Sigmoid colon (tissue), 7 donors: ENCODE data around the gene NUB1. TPM values are rescaled to one million over a fixed set of nuclear protein-coding genes. Genes with fewer than 3 reads are reported as not detected.

Experiments used
- DNase-seq: peaks from one replicate; pipeline ENCODE4 v3.0.0-alpha.2; 2019
- H3K27ac ChIP-seq, 4 donors: fragments of 200-600 bp; sonication (generic); one replicate each; pipeline ENCODE4 v1.5.1; 2016 to 2019; ENCODE audit warnings: mild to moderate bottlenecking in 1 of 4
- H3K27me3 ChIP-seq, 3 donors: fragments of 200-600 bp; sonication (generic); one replicate each; pipeline ENCODE4 v1.5.1; 2019; ENCODE audit warnings: mild to moderate bottlenecking in 1 of 3
- H3K36me3 ChIP-seq, 4 donors: fragments of 200-600 bp; sonication (generic); one replicate each; pipeline ENCODE4 v1.5.1; 2016 to 2019
- H3K4me1 ChIP-seq, 4 donors: fragments of 200-600 bp; sonication (generic); one replicate each; pipeline ENCODE4 v1.5.1; 2017 to 2019
- H3K4me3 ChIP-seq, 4 donors: fragments of 200-600 bp; sonication (generic); one replicate each; pipeline ENCODE4 v1.5.1; 2017 to 2019; ENCODE audit warnings: mild to moderate bottlenecking in 2 of 4, moderate library complexity in 1 of 4
- H3K9me3 ChIP-seq, 4 donors: fragments of 200-600 bp in 3 of 4; sonication (generic) in 3 of 4; one replicate each; pipeline versions ENCODE4 v1.5.1 to v1.6.1; 2013 to 2019
- EP300 ChIP-seq, 4 donors: sonication (generic); formaldehyde crosslinking; IDR thresholded peaks; one replicate each; pipeline ENCODE4 v1.6.1; 2017; ENCODE audit warnings: antibody characterized with exemption in 4 of 4
- POLR2A ChIP-seq, 2 donors: fragments of 450-650 bp; IDR thresholded peaks; one replicate each; pipeline ENCODE4 v1.6.1; 2016; ENCODE audit warnings: antibody characterized with exemption in 2 of 2, mild to moderate bottlenecking in 2 of 2, moderate library complexity in 2 of 2
- POLR2AphosphoS5 ChIP-seq, 4 donors: sonication (generic); formaldehyde crosslinking; IDR thresholded peaks; one replicate each; pipeline ENCODE4 v1.6.1; 2017; ENCODE audit warnings: antibody characterized with exemption in 4 of 4
- WGBS, 2 donors: extraction: QIAGEN DNeasy Blood & Tissue Kit; methylation state at CpG; one replicate each; pipeline ENCODE4 v1.1.7; 2013; 5-methylcytosine and 5-hydroxymethylcytosine counted together
- intact Hi-C: fragments of 100-400 bp; cut with DNase I; formaldehyde crosslinking; loops from one replicate; pipeline ENCODE4 v1.15.1; 2023
- polyA plus RNA-seq, 3 donors: library from polyadenylated mRNA; stranded (reverse); fragments of 200-250 nt; gene quantifications; one replicate each; pipeline ENCODE4 v1.2.3, GENCODE V29; 2013
- total RNA-seq, 4 donors: library from RNA; depleted of rRNA; stranded (reverse); fragments of >200 nt; gene quantifications; one replicate each; pipeline ENCODE4 v1.1.0, GENCODE V29; 2016
- TF ChIP-seq, protein P1 (sequence below), 4 experiments: fragments of 450-650 bp in 3 of 4; fragments of 200-600 bp in 1 of 4; IDR thresholded peaks; one replicate each; pipeline ENCODE4 v1.5.1; 2016 to 2019; ENCODE audit warnings: antibody characterized with exemption in 4 of 4, mild to moderate bottlenecking in 3 of 4, moderate library complexity in 2 of 4
- donor health status: healthy with polysubstance abuse.
- donor health status: Bipolar disorder and iron deficiency.
- donor health status: healthy.

NUB1 gene
- total and polyA plus RNA-seq, 7 donors = 36.6 to 73.8 (median 50.1) TPM

DNA sequence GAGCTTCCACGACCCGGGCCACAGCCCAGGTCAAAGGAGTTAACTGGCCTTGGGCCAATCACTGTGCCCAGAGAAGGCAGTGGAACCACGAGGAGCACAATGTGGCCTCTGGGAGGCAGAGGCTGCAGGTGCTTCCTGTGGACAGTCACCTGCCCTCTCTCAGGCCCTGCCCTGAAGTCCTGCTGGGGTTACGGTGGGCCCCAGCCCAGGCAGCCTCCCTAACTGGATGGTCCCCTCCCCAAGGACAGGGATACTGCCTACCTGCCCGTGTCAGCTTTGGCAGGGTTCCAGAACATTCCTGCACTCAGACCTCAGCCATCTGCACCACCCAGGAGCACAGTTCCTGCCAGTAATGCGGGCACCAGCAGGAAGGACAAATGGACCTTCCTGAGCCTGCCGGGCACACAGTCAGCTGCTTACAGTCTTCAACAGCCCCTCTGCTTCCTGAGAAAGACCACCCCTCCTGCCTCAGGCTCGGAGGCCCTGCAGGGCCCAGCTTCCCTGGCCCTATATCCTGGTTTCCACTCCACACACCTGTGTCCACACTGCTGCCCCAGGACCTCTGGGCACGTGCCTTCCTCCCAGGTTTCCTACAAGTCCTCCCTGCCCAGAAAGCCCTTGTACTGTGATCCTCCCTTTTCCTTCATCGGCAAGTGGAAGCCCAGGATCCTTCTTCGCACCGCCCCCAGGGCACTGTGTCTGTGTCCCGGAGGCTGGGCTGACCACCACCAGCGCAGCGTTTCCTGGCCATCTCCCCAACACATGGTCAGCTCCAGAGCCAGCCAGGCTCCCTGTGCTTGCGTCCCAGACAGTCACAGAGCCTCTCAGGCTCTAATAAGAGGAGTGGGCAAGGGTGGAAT, 44.9 kb downstream of the NUB1 start:
- Histone ChIP-seq H3K27ac (no peak overlapping the region), H3K9me3 (no peaks in the 10 kb centered on the region), H3K4me3 (no peak overlapping the region), H3K36me3 (no peaks in the 10 kb centered on the region), H3K27me3 (peaks cover 11 to 25% (median 13%) of the 10 kb centered on the region in 3 donors), H3K4me1 (peaks cover 0 to 12% (median 8%) of the 10 kb centered on the region in 4 donors)
- no peak for DNase-seq
- WGBS, 2 donors = 52 to 74% methylated on average over 16 of the region's 16 CpGs
- intact Hi-C loops = no loop called here
- TF ChIP-seq POLR2AphosphoS5 (IDR thresholded peaks at IDR 0.05) (no peak), POLR2A (IDR thresholded peaks at IDR 0.05) (no peak), EP300 (IDR thresholded peaks at IDR 0.05) (no peak)
- TF ChIP-seq, protein P1, sequence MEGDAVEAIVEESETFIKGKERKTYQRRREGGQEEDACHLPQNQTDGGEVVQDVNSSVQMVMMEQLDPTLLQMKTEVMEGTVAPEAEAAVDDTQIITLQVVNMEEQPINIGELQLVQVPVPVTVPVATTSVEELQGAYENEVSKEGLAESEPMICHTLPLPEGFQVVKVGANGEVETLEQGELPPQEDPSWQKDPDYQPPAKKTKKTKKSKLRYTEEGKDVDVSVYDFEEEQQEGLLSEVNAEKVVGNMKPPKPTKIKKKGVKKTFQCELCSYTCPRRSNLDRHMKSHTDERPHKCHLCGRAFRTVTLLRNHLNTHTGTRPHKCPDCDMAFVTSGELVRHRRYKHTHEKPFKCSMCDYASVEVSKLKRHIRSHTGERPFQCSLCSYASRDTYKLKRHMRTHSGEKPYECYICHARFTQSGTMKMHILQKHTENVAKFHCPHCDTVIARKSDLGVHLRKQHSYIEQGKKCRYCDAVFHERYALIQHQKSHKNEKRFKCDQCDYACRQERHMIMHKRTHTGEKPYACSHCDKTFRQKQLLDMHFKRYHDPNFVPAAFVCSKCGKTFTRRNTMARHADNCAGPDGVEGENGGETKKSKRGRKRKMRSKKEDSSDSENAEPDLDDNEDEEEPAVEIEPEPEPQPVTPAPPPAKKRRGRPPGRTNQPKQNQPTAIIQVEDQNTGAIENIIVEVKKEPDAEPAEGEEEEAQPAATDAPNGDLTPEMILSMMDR (IDR thresholded peaks at IDR 0.05) = no peak

DNA sequence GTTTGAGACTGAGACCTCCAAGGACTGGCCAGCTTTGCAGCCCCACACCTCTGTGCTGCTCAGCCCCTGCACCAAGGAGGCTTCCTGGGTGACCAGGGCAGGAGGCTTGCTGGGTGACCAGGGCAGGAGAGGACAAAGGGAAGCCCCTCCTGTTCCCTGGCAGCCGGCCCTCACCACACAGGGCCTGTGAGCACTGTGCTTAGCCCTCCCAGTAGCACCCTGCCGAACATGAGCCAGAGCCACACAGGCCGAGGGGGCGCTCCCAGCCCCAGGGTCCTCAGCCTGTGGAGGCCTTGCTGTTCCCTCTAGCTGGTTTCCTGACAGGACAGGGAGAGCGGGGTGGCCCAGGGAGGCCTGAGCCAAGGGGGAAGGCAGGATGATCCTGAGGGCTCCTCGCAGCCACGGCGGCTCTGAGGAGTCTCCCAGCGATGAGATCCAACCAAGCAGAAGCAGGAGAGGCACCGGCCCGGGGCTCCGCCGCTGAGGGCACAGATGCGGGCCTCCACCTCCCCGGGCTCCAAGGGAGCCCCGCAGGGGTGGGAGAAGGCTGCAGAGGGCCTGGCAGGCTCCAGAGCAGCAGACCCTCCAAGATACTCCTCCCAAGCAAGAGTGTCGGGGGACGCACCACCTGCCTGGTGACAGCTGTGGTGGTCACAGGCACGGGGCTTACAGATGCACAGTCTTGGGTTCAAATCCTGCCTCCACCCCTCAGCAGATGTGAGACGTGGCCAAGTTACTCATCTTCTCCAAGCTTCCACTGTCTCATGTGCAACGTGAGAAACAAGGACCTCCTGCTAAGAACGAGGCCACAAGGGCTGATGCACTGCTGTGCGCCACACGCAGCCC, 45.8 kb downstream of the NUB1 start:
- no peak overlapping the region for H3K4me3 ChIP-seq
- H3K36me3 ChIP-seq = no peaks in the 10 kb centered on the region
- DNase-seq = no peak
- WGBS, 2 donors = 91 to 92% methylated on average over 24 of the region's 24 CpGs
- H3K9me3 ChIP-seq = no peaks in the 10 kb centered on the region
- peaks cover 0 to 3% (median under 1%) of the 10 kb centered on the region in 4 donors for H3K4me1 ChIP-seq
- no peak overlapping the region for H3K27ac ChIP-seq
- intact Hi-C loops = no loop called here
- TF ChIP-seq, protein P1 (IDR thresholded peaks at IDR 0.05) = no peak
- no peak for TF ChIP-seq POLR2AphosphoS5 (IDR thresholded peaks at IDR 0.05)
- no peak for TF ChIP-seq EP300 (IDR thresholded peaks at IDR 0.05)
- no peak for TF ChIP-seq POLR2A (IDR thresholded peaks at IDR 0.05)
- H3K27me3 ChIP-seq = peaks cover 4 to 16% (median 4%) of the 10 kb centered on the region in 3 donors

DNA sequence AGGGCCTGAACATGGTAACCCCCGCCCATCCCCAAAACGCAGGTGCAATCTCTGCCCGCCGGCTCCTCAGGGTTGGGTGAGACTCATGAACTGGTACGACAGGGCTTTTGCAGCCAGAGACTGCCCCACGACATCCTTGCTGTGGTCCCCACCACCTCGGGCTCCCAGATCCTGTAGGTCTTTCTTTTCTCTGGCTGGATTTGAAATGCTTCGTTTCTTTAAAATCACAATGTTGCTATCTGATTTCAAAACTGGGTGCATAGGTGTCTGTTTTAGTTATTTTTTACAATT, 46.3 kb downstream of the NUB1 start:
- Histone ChIP-seq H3K27ac (no peak overlapping the region), H3K4me1 (no peaks in the 10 kb centered on the region), H3K27me3 (peaks cover 0 to 11% (median 0%) of the 10 kb centered on the region in 3 donors), H3K4me3 (no peak overlapping the region), H3K9me3 (no peaks in the 10 kb centered on the region), H3K36me3 (no peaks in the 10 kb centered on the region)
- TF ChIP-seq, protein P1 (IDR thresholded peaks at IDR 0.05) = no peak
- no peak for TF ChIP-seq POLR2A (IDR thresholded peaks at IDR 0.05)
- no peak for TF ChIP-seq EP300 (IDR thresholded peaks at IDR 0.05)
- TF ChIP-seq POLR2AphosphoS5 (IDR thresholded peaks at IDR 0.05) = no peak
- DNase-seq = no peak
- 89 to 92% methylated on average over 8 of the region's 8 CpGs for WGBS, 2 donors
- intact Hi-C loops = no loop called here

DNA sequence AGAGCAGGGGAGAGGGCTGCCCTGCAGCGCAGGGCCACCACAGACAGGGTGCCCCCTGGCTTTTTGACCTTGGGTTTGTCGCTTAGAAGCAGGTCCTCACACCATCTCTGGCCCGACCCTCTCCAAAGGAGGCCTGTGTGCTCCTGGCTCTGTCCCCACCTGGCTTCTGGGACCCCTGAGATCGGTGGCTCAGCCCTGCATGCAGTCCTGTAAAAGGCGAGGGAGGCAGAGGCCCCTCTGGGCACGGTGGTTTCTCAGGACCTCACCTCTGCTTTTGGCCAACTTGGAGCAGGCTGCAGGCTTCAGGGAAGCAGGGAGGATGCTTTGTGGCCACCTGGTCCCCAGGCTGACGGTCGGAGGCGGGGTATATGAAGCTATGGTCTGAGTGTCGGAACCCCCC, 46.8 kb downstream of the NUB1 start:
- no peak overlapping the region for H3K27ac ChIP-seq
- WGBS, 2 donors = 86 to 90% methylated on average over 10 of the region's 10 CpGs
- intact Hi-C loops = no loop called here
- TF ChIP-seq POLR2AphosphoS5 (IDR thresholded peaks at IDR 0.05) = no peak
- no peak for TF ChIP-seq EP300 (IDR thresholded peaks at IDR 0.05)
- TF ChIP-seq POLR2A (IDR thresholded peaks at IDR 0.05) = no peak
- TF ChIP-seq, protein P1 (IDR thresholded peaks at IDR 0.05) = no peak
- H3K27me3 ChIP-seq = peaks cover 0 to 9% (median 0%) of the 10 kb centered on the region in 3 donors
- H3K4me1 ChIP-seq = no peaks in the 10 kb centered on the region
- no peak overlapping the region for H3K4me3 ChIP-seq
- H3K9me3 ChIP-seq = no peaks in the 10 kb centered on the region
- no peaks in the 10 kb centered on the region for H3K36me3 ChIP-seq
- no peak for DNase-seq
